Activated B cell treated with CpG ODN at 0.5 μM for 24 hours (primary cell): ENCODE measurements around the gene BABAM2. TPM values are rescaled to one million over a fixed set of nuclear protein-coding genes. Genes with fewer than 3 reads are reported as not detected.
"Not testable (repeated sequence)": the region's sequence is repeated elsewhere in the genome, so short reads cannot be mapped to it uniquely, and the experiment has no call there.

ENCODE experiments used
- ATAC-seq: fragments of 200-7000 bp; cut with Tn5 transposase; one replicate; pipeline ENCODE4 v1.10.0; 2021; ENCODE audit warnings: low read depth, mild to moderate bottlenecking, moderate library complexity
- CTCF ChIA-PET: fragments of 350-600 bp; sonication (Branson Sonifier 250); formaldehyde crosslinking; loops from one replicate; lab custom pipeline; 2021; ENCODE audit warnings: antibody characterized with exemption; lab: Charles Lee
- POLR2A ChIA-PET: fragments of 350-600 bp; sonication (Branson Sonifier 250); formaldehyde crosslinking; loops from one replicate; lab custom pipeline; 2021; ENCODE audit warnings: antibody characterized with exemption; lab: Charles Lee
- DNase-seq: peaks from one replicate; pipeline ENCODE4 v3.0.0; 2022
- H3K27ac Mint-ChIP-seq: one replicate; pipeline ENCODE4 v1.8.0; 2020; ENCODE audit warnings: mixed read lengths
- H3K27me3 Mint-ChIP-seq: one replicate; pipeline ENCODE4 v1.8.0; 2021; ENCODE audit warnings: mixed read lengths
- H3K36me3 Mint-ChIP-seq: one replicate; pipeline ENCODE4 v1.8.0; 2021; ENCODE audit warnings: low read depth, mixed read lengths
- H3K4me1 Mint-ChIP-seq: one replicate; pipeline ENCODE4 v1.8.0; 2021; ENCODE audit warnings: mixed read lengths
- H3K4me3 Mint-ChIP-seq: one replicate; pipeline ENCODE4 v1.8.0; 2020; ENCODE audit warnings: mild to moderate bottlenecking, mixed read lengths
- H3K9me3 Mint-ChIP-seq: one replicate; pipeline ENCODE4 v1.8.0; 2020; ENCODE audit warnings: mixed read lengths
- CTCF ChIP-seq: fragments of 200-600 bp; IDR thresholded peaks from one replicate; pipeline ENCODE4 v1.8.0; 2022; ENCODE audit warnings: antibody characterized with exemption, mild to moderate bottlenecking
- intact Hi-C: fragments of 100-400 bp; cut with micrococcal nuclease; formaldehyde crosslinking; loops from one replicate; pipeline ENCODE4 v1.15.1; 2024
- total RNA-seq: library from RNA; stranded (reverse); gene quantifications from 2 replicates; pipeline ENCODE4 v1.2.3, GENCODE V29; 2022

BABAM2 gene
- total RNA-seq, 1 donor from 2014 or later = 55.6 TPM

DNA sequence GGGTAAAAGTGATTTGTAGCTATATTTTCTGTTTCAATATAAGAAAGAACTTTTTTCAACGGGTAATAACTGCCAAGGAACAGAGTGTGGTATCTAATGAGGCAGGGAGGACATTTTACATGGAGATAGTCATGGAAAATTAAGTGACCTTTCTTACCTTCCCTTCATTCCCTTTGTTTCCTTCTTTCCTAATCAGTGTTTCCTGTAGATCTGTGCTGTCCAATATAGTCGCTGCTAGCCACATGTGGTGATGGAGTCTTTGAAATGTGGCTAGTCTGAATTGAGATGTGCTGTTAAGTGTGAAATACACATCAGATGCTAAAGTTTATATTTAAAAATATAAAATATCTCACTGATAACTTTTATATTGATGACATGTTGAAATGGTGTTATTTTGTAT lies 81.8 kb downstream of the BABAM2 start:
- CTCF ChIA-PET = no interaction called here
- DNase-seq (no peak), ATAC-seq (no peak)
- Mint-ChIP-seq H3K36me3 (peaks cover 23% of the 10 kb centered on the region), H3K9me3 (peaks cover 13% of the 10 kb centered on the region), H3K4me1 (peaks cover 5% of the 10 kb centered on the region), H3K27me3 (no peaks in the 10 kb centered on the region), H3K27ac (no peak overlapping the region), H3K4me3 (no peak overlapping the region)
- intact Hi-C loops = no loop called here
- TF ChIP-seq CTCF = no peak
- POLR2A ChIA-PET = no interaction called here

GRCh38 chr2:27973592-27973991 lies 83.1 kb downstream of the BABAM2 start:
- ChIA-PET CTCF (no interaction called here), POLR2A (no interaction called here)
- intact Hi-C loops = no loop called here

DNA sequence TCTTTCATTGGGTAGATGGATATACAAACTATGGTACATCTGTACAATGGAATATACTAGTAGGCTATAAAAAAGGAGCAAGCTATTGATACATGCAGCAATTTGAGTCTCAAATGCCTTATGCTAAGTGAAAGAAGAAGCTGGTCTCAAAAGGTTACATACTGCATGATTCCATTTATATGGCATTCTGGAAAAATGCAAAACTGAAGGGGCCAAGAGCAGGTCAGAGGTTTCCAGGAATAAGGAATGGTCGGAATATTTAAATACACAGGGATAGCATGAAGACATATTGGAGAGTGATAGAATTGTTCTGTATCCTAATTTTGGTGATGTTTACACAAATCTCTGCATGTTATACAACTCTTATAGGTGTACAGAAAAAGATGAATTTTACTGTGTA lies 85.8 kb downstream of the BABAM2 start:
- ATAC-seq = no peak
- no peak for DNase-seq
- Mint-ChIP-seq H3K27ac (no peak overlapping the region), H3K4me3 (no peak overlapping the region), H3K4me1 (peaks cover 11% of the 10 kb centered on the region), H3K9me3 (no peaks in the 10 kb centered on the region), H3K36me3 (peaks cover 2% of the 10 kb centered on the region), H3K27me3 (no peaks in the 10 kb centered on the region)
- ChIA-PET POLR2A (no interaction called here), CTCF (no interaction called here)
- intact Hi-C loops = no loop called here
- TF ChIP-seq CTCF = no peak

More at GRCh38 chr2:27973592-27973991, 83.1 kb downstream of the BABAM2 start:
- DNase-seq = no peak
- Mint-ChIP-seq H3K36me3 (peaks cover 15% of the 10 kb centered on the region), H3K9me3 (peaks cover 9% of the 10 kb centered on the region), H3K4me1 (peaks cover 5% of the 10 kb centered on the region), H3K4me3 (no peak overlapping the region), H3K27ac (no peak overlapping the region), H3K27me3 (no peaks in the 10 kb centered on the region)
- no peak for ATAC-seq
- no peak for TF ChIP-seq CTCF

- CTCF ChIA-PET = no interaction called here
- no peak for ATAC-seq
- no peak overlapping the region for H3K27ac Mint-ChIP-seq
- H3K4me1 Mint-ChIP-seq = peaks cover 11% of the 10 kb centered on the region
- H3K27me3 Mint-ChIP-seq = no peaks in the 10 kb centered on the region
- intact Hi-C loops = no loop called here
- no peak for TF ChIP-seq CTCF
- DNase-seq = no peak
- no peaks in the 10 kb centered on the region for H3K9me3 Mint-ChIP-seq
- POLR2A ChIA-PET = no interaction called here
- peaks cover 2% of the 10 kb centered on the region for H3K36me3 Mint-ChIP-seq
- no peak overlapping the region for H3K4me3 Mint-ChIP-seq
Observed at GRCh38 chr2:27977731-27978312, 87.3 kb downstream of the BABAM2 start.

- intact Hi-C loops, H3K27ac Mint-ChIP-seq, ATAC-seq, H3K4me3 Mint-ChIP-seq, CTCF ChIA-PET, POLR2A ChIA-PET, H3K27me3 Mint-ChIP-seq, H3K9me3 Mint-ChIP-seq, DNase-seq, H3K36me3 Mint-ChIP-seq: not testable (repeated sequence)
- H3K4me1 Mint-ChIP-seq = peaks cover 11% of the 10 kb centered on the region
Observed at GRCh38 chr2:27978761-27979160, 88.2 kb downstream of the BABAM2 start.

GRCh38 chr2:27980242-27980641 lies 89.7 kb downstream of the BABAM2 start:
- peaks cover 4% of the 10 kb centered on the region for H3K36me3 Mint-ChIP-seq
- ATAC-seq = no peak
- H3K4me3 Mint-ChIP-seq = no peak overlapping the region
- H3K9me3 Mint-ChIP-seq = no peaks in the 10 kb centered on the region
- ChIA-PET CTCF (no interaction called here), POLR2A (no interaction called here)
- H3K4me1 Mint-ChIP-seq = peaks cover 11% of the 10 kb centered on the region
- no peak for DNase-seq
- H3K27ac Mint-ChIP-seq = no peak overlapping the region
- no peaks in the 10 kb centered on the region for H3K27me3 Mint-ChIP-seq
- intact Hi-C loops = no loop called here
- no peak for TF ChIP-seq CTCF
